Vagina (tissue), 2 donors: ENCODE data around the gene SCAND1. TPM values are rescaled to one million over a fixed set of nuclear protein-coding genes. Genes with fewer than 3 reads are reported as not detected.

Source experiments
- DNase-seq, 2 donors: peaks; one replicate each; pipeline ENCODE4 v3.0.0-alpha.2; 2017; ENCODE audit errors: extremely low spot score in 2 of 2
- H3K27ac ChIP-seq: fragments of 200-600 bp; sonication (generic); one replicate; pipeline ENCODE4 v1.5.1; 2019
- H3K27me3 ChIP-seq: fragments of 200-600 bp; sonication (generic); one replicate; pipeline ENCODE4 v1.5.1; 2019
- H3K36me3 ChIP-seq, 2 donors: fragments of 200-600 bp; sonication (generic); one replicate each; pipeline ENCODE4 v1.5.1; 2017 to 2019
- H3K4me1 ChIP-seq: fragments of 200-600 bp; sonication (generic); one replicate; pipeline ENCODE4 v1.5.1; 2019
- H3K4me3 ChIP-seq, 2 donors: fragments of 200-600 bp; sonication (generic); 1 replicate in 1 of 2; 2 replicates in 1 of 2; pipeline ENCODE4 v1.5.1; 2016 to 2019
- H3K9me3 ChIP-seq: fragments of 200-600 bp; sonication (generic); one replicate; pipeline ENCODE4 v1.5.1; 2019
- POLR2A ChIP-seq, 2 donors: fragments of 450-650 bp; IDR thresholded peaks; one replicate each; pipeline ENCODE4 v1.6.1; 2017; ENCODE audit warnings: antibody characterized with exemption in 2 of 2, mild to moderate bottlenecking in 2 of 2, moderate library complexity in 2 of 2
- POLR2AphosphoS5 ChIP-seq, 2 donors: sonication (generic); formaldehyde crosslinking; IDR thresholded peaks; one replicate each; pipeline ENCODE4 v1.9.0; 2017; ENCODE audit warnings: antibody characterized with exemption in 2 of 2, mild to moderate bottlenecking in 2 of 2, low read depth in 1 of 2; ENCODE audit not compliant: insufficient read depth in 1 of 2
- intact Hi-C: fragments of 100-400 bp; cut with DNase I; formaldehyde crosslinking; loops from one replicate; pipeline ENCODE4 v1.15.1; 2023
- small RNA-seq: library from RNA; depleted of rRNA; stranded (forward); fragments of <200 nt; gene quantifications from one replicate; pipeline ENCODE3, GENCODE V24; 2016
- total RNA-seq: library from RNA; depleted of rRNA; stranded (reverse); fragments of >200 nt; gene quantifications from one replicate; pipeline ENCODE4 v1.2.3, GENCODE V29; 2016
- TF ChIP-seq, protein P1 (sequence below), 3 experiments: fragments of 450-650 bp in 2 of 3; fragments of 200-600 bp in 1 of 3; sonication (generic) in 1 of 3; IDR thresholded peaks; one replicate each; pipeline ENCODE4 v1.5.1; 2017 to 2019; ENCODE audit warnings: antibody characterized with exemption in 3 of 3, mild to moderate bottlenecking in 2 of 3, moderate library complexity in 2 of 3

The SCAND1 gene
- total RNA-seq, 1 donor from 2014 or later = 102 TPM

- Histone ChIP-seq H3K9me3 (no peaks in the 10 kb centered on the region), H3K4me3 (no peak overlapping the region), H3K27ac (no peak overlapping the region), H3K4me1 (no peaks in the 10 kb centered on the region), H3K36me3 (peaks cover 0 to 5% of the 10 kb centered on the region in 2 donors), H3K27me3 (no peaks in the 10 kb centered on the region)
- DNase-seq = no peak
- intact Hi-C loops = no loop called here
- TF ChIP-seq POLR2A (IDR thresholded peaks at IDR 0.05) (no peak), POLR2AphosphoS5 (IDR thresholded peaks at IDR 0.05; ENCODE audit: insufficient read depth in 1 of 2, low read depth in 1 of 2) (no peak)
- TF ChIP-seq, protein P1, sequence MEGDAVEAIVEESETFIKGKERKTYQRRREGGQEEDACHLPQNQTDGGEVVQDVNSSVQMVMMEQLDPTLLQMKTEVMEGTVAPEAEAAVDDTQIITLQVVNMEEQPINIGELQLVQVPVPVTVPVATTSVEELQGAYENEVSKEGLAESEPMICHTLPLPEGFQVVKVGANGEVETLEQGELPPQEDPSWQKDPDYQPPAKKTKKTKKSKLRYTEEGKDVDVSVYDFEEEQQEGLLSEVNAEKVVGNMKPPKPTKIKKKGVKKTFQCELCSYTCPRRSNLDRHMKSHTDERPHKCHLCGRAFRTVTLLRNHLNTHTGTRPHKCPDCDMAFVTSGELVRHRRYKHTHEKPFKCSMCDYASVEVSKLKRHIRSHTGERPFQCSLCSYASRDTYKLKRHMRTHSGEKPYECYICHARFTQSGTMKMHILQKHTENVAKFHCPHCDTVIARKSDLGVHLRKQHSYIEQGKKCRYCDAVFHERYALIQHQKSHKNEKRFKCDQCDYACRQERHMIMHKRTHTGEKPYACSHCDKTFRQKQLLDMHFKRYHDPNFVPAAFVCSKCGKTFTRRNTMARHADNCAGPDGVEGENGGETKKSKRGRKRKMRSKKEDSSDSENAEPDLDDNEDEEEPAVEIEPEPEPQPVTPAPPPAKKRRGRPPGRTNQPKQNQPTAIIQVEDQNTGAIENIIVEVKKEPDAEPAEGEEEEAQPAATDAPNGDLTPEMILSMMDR (IDR thresholded peaks at IDR 0.05) = no peak
Observed at GRCh38 chr20:35908007-35908406, 46.3 kb downstream of the SCAND1 start.

- TF ChIP-seq POLR2A (IDR thresholded peaks at IDR 0.05) (no peak), POLR2AphosphoS5 (IDR thresholded peaks at IDR 0.05; ENCODE audit: insufficient read depth in 1 of 2, low read depth in 1 of 2) (no peak)
- TF ChIP-seq, protein P1 (IDR thresholded peaks at IDR 0.05) = no peak
- Histone ChIP-seq H3K27me3 (no peaks in the 10 kb centered on the region), H3K4me1 (no peaks in the 10 kb centered on the region), H3K4me3 (no peak overlapping the region), H3K27ac (no peak overlapping the region), H3K9me3 (no peaks in the 10 kb centered on the region), H3K36me3 (peaks cover 0 to 5% of the 10 kb centered on the region in 2 donors)
- intact Hi-C loops = no loop called here
- no peak for DNase-seq
Observed at GRCh38 chr20:35907017-35907701, 47.1 kb downstream of the SCAND1 start.

GRCh38 chr20:35904982-35905663 is 49.2 kb downstream of the SCAND1 start:
- H3K9me3 ChIP-seq = no peaks in the 10 kb centered on the region
- H3K36me3 ChIP-seq = peaks cover 0 to 1% of the 10 kb centered on the region in 2 donors
- no peak for DNase-seq
- no peak for TF ChIP-seq POLR2AphosphoS5 (IDR thresholded peaks at IDR 0.05; ENCODE audit: insufficient read depth in 1 of 2, low read depth in 1 of 2)
- TF ChIP-seq, protein P1 (IDR thresholded peaks at IDR 0.05) = no peak
- no peak for TF ChIP-seq POLR2A (IDR thresholded peaks at IDR 0.05)
- no peak overlapping the region for H3K27ac ChIP-seq
- no peak overlapping the region for H3K4me3 ChIP-seq
- H3K4me1 ChIP-seq = no peaks in the 10 kb centered on the region
- H3K27me3 ChIP-seq = no peaks in the 10 kb centered on the region
- intact Hi-C loops = no loop called here

DNA sequence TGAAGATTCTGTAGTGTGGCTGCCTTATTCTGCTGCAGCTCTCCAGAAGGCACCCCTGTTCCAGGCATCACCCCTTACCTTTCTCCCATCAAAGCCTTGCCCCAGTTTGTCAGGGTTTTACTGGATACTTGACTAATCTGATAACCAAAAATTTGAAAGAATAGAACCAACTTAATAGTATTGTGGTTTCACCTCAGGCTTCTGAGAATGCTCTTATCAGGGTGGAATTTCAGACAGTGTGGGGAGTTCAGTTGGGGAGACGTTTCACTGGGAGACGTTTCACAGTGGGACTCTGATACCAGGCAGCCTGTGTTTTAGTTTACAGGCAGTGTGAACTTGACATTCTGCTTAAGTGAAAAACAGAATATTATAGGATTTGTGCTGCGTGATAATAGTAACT is 50.5 kb downstream of the SCAND1 start:
- peaks cover 0 to 10% of the 10 kb centered on the region in 2 donors for H3K36me3 ChIP-seq
- no peaks in the 10 kb centered on the region for H3K4me1 ChIP-seq
- H3K27me3 ChIP-seq = no peaks in the 10 kb centered on the region
- H3K9me3 ChIP-seq = no peaks in the 10 kb centered on the region
- DNase-seq = no peak
- intact Hi-C loops = no loop called here
- TF ChIP-seq, protein P1 (IDR thresholded peaks at IDR 0.05) = no peak
- H3K4me3 ChIP-seq = no peak overlapping the region
- H3K27ac ChIP-seq = no peak overlapping the region

Small RNA genes lying within 50 kb of the gene (small RNA-seq; reads per million reads assigned to genes)
- not detected for gene RNU6-937P

Other genes with a start within 250 kb of the SCAND1 start
- 370 TPM for gene RBM39, start 212.2 kb downstream of the SCAND1 start, total RNA-seq
- 37.3 TPM for gene PHF20, start 182.5 kb downstream of the SCAND1 start, total RNA-seq
- 2.7 TPM for gene CNBD2, start 14.1 kb upstream of the SCAND1 start, total RNA-seq
- gene EPB41L1, start 200.2 kb upstream of the SCAND1 start, total RNA-seq = 54.8 TPM